RWPE1 (cell line): ENCODE measurements around the gene GDAP1L1.
"Not testable (repeated sequence)": the region's sequence is repeated elsewhere in the genome, so short reads cannot be mapped to it uniquely, and the experiment has no call there.

Experiments used
- CTCF ChIA-PET: fragments of 350-600 bp; sonication (Branson Sonifier 250); formaldehyde crosslinking; extraction: SDS; loops from one replicate; lab custom pipeline; 2021; lab: Yijun Ruan, JAX
- POLR2A ChIA-PET: fragments of 400-600 bp; formaldehyde crosslinking; extraction: SDS; loops from one replicate; lab custom pipeline; 2020; ENCODE audit warnings: antibody characterized with exemption; ENCODE audit not compliant: low non-redundant PET; lab: Yijun Ruan, JAX
- DNase-seq: peaks from one replicate; pipeline ENCODE4 v3.0.0; 2012; ENCODE audit warnings: low spot score
- H3K27ac ChIP-seq: fragments of 450-650 bp; 2 replicates; pipeline ENCODE4 v1.5.1; 2017
- TF ChIP-seq, protein P1 (sequence below): fragments of 450-650 bp; conservative IDR thresholded peaks from 2 replicates; pipeline ENCODE4 v1.5.1; 2017; ENCODE audit warnings: low read depth, mild to moderate bottlenecking

The GDAP1L1 gene

DNA sequence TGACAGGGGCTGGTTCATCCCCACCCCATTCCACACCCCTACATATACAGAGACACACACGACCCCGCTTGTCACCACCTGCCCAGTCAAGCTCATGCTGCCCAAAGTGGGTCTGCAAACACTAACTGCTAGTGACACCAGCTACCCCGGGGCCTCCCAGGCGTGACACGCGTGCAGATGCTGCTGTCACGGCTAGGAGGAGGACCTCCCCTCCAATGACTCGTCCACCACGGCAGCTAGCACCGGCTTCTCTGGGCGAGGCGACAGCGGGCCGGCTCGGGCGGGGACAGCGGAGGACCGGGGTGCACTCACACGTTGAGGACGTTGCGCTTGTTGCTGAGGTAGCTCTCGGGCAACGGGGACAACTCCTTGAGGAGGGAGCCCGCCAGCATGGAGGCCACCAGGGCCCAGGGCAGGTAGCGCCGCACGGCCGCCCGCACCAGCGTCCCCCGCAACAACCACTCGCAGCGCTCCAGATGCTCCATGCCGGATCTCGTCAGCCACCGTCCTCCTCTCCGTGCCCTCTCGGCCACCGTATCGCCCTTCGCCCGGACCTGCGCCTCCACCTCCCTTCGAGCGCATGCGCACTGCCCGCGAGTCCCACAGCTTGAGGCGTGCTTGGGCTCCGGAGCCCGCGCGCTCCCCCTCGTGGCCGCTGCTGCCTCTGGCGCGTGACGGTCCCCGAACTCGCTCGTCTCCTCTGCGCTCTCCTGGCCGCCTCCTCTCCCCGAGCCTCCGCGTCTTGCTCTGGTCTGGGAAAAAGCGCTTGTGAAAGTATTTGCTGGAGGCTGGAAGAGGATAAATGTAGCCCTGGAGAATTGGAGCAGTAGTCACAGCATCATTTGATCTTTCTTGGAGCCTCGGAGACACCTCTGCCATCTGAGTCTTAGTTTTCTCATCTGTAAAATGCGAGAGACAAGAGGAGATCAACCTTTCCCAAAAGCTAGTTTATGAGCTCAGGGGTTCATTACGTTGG, 63.8 kb downstream of the GDAP1L1 start, which contains the start of gene FITM2:
TSS of gene FITM2 (minus strand) at position 539 of the 976 bp plus-strand sequence. CDS start at position 485, 54 bp downstream.
- CTCF ChIA-PET = interaction anchor here (0.5 to 4.4 kb wide), 41 partner anchors 9 to 1905 kb away, joined by 3 to 145 read pairs (median 4); partner anchors contain the start of genes OSER1 and TTPAL
- peak; percentile 100 for DNase-seq
- TF ChIP-seq, protein P1, sequence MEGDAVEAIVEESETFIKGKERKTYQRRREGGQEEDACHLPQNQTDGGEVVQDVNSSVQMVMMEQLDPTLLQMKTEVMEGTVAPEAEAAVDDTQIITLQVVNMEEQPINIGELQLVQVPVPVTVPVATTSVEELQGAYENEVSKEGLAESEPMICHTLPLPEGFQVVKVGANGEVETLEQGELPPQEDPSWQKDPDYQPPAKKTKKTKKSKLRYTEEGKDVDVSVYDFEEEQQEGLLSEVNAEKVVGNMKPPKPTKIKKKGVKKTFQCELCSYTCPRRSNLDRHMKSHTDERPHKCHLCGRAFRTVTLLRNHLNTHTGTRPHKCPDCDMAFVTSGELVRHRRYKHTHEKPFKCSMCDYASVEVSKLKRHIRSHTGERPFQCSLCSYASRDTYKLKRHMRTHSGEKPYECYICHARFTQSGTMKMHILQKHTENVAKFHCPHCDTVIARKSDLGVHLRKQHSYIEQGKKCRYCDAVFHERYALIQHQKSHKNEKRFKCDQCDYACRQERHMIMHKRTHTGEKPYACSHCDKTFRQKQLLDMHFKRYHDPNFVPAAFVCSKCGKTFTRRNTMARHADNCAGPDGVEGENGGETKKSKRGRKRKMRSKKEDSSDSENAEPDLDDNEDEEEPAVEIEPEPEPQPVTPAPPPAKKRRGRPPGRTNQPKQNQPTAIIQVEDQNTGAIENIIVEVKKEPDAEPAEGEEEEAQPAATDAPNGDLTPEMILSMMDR = peak; percentile 100
- POLR2A ChIA-PET = interaction anchor here (0.7 to 1.6 kb wide), 6 partner anchors 94 to 158 kb away, joined by 3 to 7 read pairs (median 4); no protein-coding TSS in a partner anchor
- peak within 1 kb of the TSS; percentile 67 for H3K27ac ChIP-seq

DNA sequence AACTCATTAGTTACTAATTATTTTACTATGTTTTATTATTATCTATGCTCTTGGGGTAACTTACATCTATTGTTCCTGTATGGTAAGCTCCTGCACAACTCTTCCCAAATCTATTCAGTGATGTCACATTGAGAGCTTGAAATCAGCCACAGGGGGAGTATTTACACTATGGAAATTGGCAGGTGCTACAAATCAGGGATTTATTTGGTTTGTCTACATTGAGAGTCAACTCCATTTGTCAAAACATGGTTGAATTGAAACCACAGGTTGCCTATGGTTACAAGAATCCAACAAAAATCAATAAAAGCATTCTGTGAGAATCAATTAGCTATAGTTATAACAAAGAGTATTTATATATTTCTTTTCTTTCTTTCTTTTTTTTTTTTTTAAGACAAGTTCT, 67.8 kb downstream of the GDAP1L1 start:
- DNase-seq = no peak
- ChIA-PET POLR2A (interaction anchor here (0.6 kb wide), 2 partner anchors 96 to 103 kb away, joined by 3 to 4 read pairs; no protein-coding TSS in a partner anchor), CTCF (interaction anchor here (0.6 to 1.4 kb wide), 4 partner anchors 28 to 198 kb away, joined by 3 to 6 read pairs (median 4); no protein-coding TSS in a partner anchor)
- no peak overlapping the region for H3K27ac ChIP-seq
- TF ChIP-seq, protein P1 = no peak

DNA sequence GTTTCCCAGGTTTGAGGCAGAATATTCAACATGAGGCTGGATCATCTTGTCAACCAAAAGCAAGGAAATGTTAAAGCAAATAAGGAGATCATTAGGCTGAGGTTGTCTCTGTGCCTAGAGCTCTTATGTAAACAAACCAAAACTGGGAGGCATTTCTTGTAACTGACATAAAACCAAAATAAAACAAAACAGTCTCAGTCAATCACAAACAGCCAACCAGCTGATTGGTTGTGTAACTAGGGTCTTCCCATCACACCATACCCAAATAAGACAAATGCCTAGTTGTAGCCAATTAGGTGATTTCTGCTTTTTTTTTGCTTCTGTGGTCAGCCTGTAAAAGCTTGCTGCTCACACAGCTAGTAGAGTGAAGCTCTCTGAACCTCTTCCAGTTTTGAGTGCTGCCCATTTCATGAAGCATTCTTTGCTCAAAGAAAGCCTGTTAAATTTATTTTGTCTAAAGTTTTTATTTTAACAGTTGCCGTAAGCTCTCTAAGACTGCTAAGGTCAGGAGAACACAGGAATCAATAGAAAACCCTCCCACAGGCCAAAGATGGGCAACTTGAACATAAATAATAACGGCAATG, 72.8 kb downstream of the GDAP1L1 start:
- H3K27ac ChIP-seq = no peak overlapping the region
- TF ChIP-seq, protein P1 = no peak
- POLR2A ChIA-PET = no interaction called here
- CTCF ChIA-PET = interaction anchor here (0.6 to 2.1 kb wide), 6 partner anchors 8 to 81 kb away, joined by 3 to 11 read pairs (median 4); partner anchors contain the start of gene FITM2
- no peak for DNase-seq

DNA sequence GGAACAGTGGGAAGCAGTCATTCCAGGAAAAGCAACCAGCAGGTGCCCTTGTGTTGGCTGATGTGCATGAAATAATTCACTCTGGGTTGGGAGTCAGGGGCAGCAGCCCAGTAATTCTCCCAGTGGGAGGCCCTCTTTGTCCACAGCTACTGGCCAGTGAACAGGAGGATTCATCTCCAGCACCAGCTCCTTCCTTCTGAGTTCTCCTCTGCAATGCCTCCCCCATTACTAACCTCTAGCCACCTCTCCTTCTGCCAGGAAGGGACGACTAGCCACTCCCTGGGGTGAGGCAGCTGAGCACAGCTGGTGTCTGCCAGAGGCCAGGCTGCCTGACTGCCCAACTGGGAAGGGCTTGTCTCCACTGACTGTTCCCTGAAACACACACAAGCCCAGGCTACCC, 77.2 kb downstream of the GDAP1L1 start:
- H3K27ac ChIP-seq = 0 out of 2 replicates have a peak overlapping the region, but pooled peaks have one; percentile 1
- ChIA-PET CTCF (interaction anchor here (0.6 to 0.8 kb wide), 3 partner anchors 107 to 1447 kb away, joined by 3 to 4 read pairs (median 3); no protein-coding TSS in a partner anchor), POLR2A (interaction anchor here (0.5 kb wide), 1 partner anchor 23 kb away, joined by 13 read pairs; no protein-coding TSS in a partner anchor)
- no peak for DNase-seq
- TF ChIP-seq, protein P1 = no peak

DNA sequence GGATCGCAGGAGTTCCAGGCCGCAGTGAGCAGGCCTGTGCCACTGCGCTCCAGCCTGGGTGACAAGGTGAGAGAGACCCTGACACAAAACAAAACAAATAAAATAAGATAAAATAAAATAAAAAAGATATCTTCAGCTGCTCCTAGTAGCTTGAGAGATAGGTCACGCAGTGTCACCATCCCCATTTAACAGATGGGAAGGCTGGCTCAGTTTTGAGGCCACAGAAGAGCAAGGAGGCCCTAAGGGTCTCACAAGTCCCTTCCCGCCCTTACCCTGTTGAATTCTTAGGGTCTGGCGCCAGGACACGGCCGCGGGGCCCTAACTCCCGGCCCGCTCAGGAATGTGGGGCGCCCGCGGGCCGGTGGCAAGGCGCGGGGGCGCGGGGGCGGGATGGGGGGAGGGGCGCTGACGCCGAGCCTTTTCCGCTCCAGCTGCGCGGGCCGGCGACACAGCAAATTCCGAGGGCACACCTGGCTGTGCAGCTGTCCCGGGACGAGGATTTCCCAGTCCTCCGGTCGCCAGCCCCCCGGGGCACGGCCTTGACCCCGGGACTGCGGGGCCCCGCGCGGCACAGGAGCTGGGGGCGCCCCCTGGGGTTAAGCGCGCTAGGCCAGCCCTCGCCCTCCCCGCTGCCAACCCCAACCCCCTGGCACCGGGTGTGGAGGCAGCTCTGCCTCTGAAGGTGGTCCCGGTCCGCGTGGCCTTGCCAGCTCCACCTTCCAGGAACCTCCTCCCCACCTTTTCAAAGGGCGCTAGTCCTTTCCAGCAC, 79.5 kb downstream of the GDAP1L1 start:
- TF ChIP-seq, protein P1 = no peak
- DNase-seq = no peak
- POLR2A ChIA-PET = no interaction called here
- CTCF ChIA-PET = interaction anchor here (2.3 to 3.8 kb wide), 2 partner anchors 15 to 109 kb away, joined by 10 to 17 read pairs; partner anchors contain the start of gene FITM2
- no peak overlapping the region for H3K27ac ChIP-seq

DNA sequence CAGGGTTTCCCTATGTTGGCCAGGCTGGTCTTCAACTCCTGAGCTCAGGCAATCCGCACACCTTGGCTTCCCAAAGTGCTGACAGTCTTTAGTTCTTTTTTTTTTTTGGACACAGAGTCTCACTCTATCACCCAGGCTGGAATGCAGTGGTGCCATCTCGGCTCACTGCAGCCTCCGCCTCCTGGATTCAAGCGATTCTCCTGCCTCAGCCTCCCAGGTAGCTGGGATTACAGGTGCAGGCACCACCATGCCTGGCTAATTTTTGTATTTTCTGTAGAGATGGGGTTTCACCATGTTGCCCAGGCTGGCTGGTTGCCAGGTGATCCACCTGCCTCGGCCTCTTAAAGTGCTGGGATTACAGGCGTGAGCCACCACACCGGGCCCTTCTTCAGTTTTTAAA, 80.6 kb downstream of the GDAP1L1 start:
- H3K27ac ChIP-seq, POLR2A ChIA-PET, DNase-seq: not testable (repeated sequence)
- CTCF ChIA-PET = interaction anchor here (0.6 to 3.8 kb wide), 4 partner anchors 16 to 405 kb away, joined by 3 to 17 read pairs (median 7); partner anchors contain the start of gene FITM2
